Posterior vena cava (tissue), 2 donors: ENCODE data around the gene AGBL4. TPM values are rescaled to one million over a fixed set of nuclear protein-coding genes. Genes with fewer than 3 reads are reported as not detected.
"Not testable (repeated sequence)": the region's sequence is repeated elsewhere in the genome, so short reads cannot be mapped to it uniquely, and the experiment has no call there.

ENCODE experiments used
- DNase-seq: peaks from one replicate; pipeline ENCODE4 v3.0.0-alpha.2; 2020; ENCODE audit warnings: low spot score
- intact Hi-C, 2 donors: fragments of 100-400 bp; cut with DNase I; formaldehyde crosslinking; loops; one replicate each; pipeline versions ENCODE4 v1.14.1 to v1.14.2; 2022 to 2023
- total RNA-seq, 2 donors: library from RNA; stranded (reverse); fragmentation: NEBNext Ultra II Directional; extraction: Animal tissue kit (Norgen Biotek cat#: 25700); gene quantifications; one replicate each; pipeline ENCODE4 v1.2.1, GENCODE V29; 2021
- donor health status: DM: yes; HTN: yes; CAD: no.
- donor health status: DM: yes; HTN: yes; CAD: no.

Gene AGBL4
- total RNA-seq, 2 donors from 2014 or later, result not detected

- intact Hi-C loops, result not testable (repeated sequence)
- peak; percentile 74 for DNase-seq
Observed at GRCh38 chr1:49738118-49738517, 285.6 kb downstream of the AGBL4 start.

- DNase-seq, result no peak
- intact Hi-C loops, result no loop called here
Observed at GRCh38 chr1:49728377-49728776, 295.4 kb downstream of the AGBL4 start.

- intact Hi-C loops, result no loop called here
- no peak for DNase-seq
Observed at GRCh38 chr1:49723662-49724061, 300.1 kb downstream of the AGBL4 start.

- DNase-seq, result no peak
- intact Hi-C loops, result no loop called here
Observed at GRCh38 chr1:49694251-49694827, 329.4 kb downstream of the AGBL4 start.

- intact Hi-C loops, result no loop called here
- peak; percentile 59 for DNase-seq
Observed at GRCh38 chr1:49686107-49686506, 337.6 kb downstream of the AGBL4 start.

- DNase-seq, result no peak
- intact Hi-C loops, result no loop called here
Observed at GRCh38 chr1:49677706-49678105, 346.0 kb downstream of the AGBL4 start.

GRCh38 chr1:49651136-49651535 is 372.6 kb downstream of the AGBL4 start:
- no peak for DNase-seq
- intact Hi-C loops, result no loop called here

- intact Hi-C loops, result no loop called here
- no peak for DNase-seq
Observed at GRCh38 chr1:49630156-49630555, 393.6 kb downstream of the AGBL4 start.

- no peak for DNase-seq
- intact Hi-C loops, result no loop called here
Observed at GRCh38 chr1:49627781-49628180, 396.0 kb downstream of the AGBL4 start.

GRCh38 chr1:49626472-49626871 is 397.3 kb downstream of the AGBL4 start:
- intact Hi-C loops, result no loop called here
- no peak for DNase-seq

- intact Hi-C loops, result no loop called here
Observed at GRCh38 chr1:49622877-49623276, 400.9 kb downstream of the AGBL4 start.

GRCh38 chr1:49606082-49606481 is 417.7 kb downstream of the AGBL4 start:
- DNase-seq, result no peak
- intact Hi-C loops, result no loop called here

More at GRCh38 chr1:49622877-49623276, 400.9 kb downstream of the AGBL4 start:
- DNase-seq, result no peak

- DNase-seq, result no peak
- intact Hi-C loops, result no loop called here
Observed at GRCh38 chr1:49597436-49597835, 426.3 kb downstream of the AGBL4 start.

GRCh38 chr1:49576327-49576901 is 447.3 kb downstream of the AGBL4 start:
- intact Hi-C loops, result no loop called here
- no peak for DNase-seq

GRCh38 chr1:49556676-49557234 is 467.0 kb downstream of the AGBL4 start:
- intact Hi-C loops, result no loop called here
- DNase-seq, result no peak

- no peak for DNase-seq
- intact Hi-C loops, result no loop called here
Observed at GRCh38 chr1:49552101-49552500, 471.7 kb downstream of the AGBL4 start.

- DNase-seq, result no peak
- intact Hi-C loops, result no loop called here
Observed at GRCh38 chr1:49544615-49545014, 479.1 kb downstream of the AGBL4 start.

GRCh38 chr1:49541096-49541752 is 482.5 kb downstream of the AGBL4 start:
- no peak for DNase-seq
- intact Hi-C loops, result no loop called here

- intact Hi-C loops, result no loop called here
- no peak for DNase-seq
Observed at GRCh38 chr1:49527606-49528305, 496.0 kb downstream of the AGBL4 start.

- no peak for DNase-seq
- intact Hi-C loops, result no loop called here
Observed at GRCh38 chr1:49526672-49527071, 497.1 kb downstream of the AGBL4 start.
